ENCODE measurements around the gene ALAS1.
A peak's percentile ranks its signal among the peaks of the same experiment; 100 is the strongest.

Gene ALAS1

DNA sequence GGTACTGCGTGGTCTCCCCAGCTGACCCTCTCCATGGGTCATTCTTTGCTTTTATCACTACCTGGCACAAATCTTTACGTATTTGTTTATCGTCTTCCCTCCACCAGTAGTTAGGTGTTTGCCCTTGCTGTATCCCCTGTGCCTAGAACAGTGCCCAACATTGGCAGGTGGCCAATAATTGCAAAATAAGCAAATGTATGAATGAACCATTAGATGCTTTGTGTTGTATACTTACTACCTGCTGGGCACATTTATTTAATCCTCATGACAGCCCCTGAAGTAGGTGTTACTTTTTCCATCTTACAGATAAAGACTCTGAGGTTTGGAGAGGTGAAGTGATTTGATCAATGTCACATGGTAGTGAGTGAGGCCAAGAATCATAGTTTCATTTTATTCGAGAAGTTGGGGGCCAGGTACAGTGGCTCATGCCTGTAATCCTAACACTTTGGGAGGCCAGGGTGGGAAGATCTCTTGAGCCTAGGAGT, 43.0 kb downstream of the ALAS1 start:
- no peaks in the 10 kb centered on the region for H3K27me3 ChIP-seq (ENCODE audit: insufficient read depth, poor library complexity, severe bottlenecking)
- no peak for DNase-seq (ENCODE audit: low read depth in 1 of 2, low spot score in 1 of 2)
- H3K27ac ChIP-seq (replicated peaks): no peak overlapping the region; the same call in 1 of the 2 replicates
- no peak overlapping the region for H3K4me3 ChIP-seq (replicated peaks; ENCODE audit: insufficient read depth, low read length)
- TF ChIP-seq SPI1 (IDR thresholded peaks at IDR 0.05; ENCODE audit: borderline replicate concordance, low read depth) (no peak), GABPA (IDR thresholded peaks at IDR 0.05; ENCODE audit: low read depth) (no peak), POLR2AphosphoS5 (IDR thresholded peaks at IDR 0.05; ENCODE audit: low read depth) (no peak)
- TF ChIP-seq, protein P1, sequence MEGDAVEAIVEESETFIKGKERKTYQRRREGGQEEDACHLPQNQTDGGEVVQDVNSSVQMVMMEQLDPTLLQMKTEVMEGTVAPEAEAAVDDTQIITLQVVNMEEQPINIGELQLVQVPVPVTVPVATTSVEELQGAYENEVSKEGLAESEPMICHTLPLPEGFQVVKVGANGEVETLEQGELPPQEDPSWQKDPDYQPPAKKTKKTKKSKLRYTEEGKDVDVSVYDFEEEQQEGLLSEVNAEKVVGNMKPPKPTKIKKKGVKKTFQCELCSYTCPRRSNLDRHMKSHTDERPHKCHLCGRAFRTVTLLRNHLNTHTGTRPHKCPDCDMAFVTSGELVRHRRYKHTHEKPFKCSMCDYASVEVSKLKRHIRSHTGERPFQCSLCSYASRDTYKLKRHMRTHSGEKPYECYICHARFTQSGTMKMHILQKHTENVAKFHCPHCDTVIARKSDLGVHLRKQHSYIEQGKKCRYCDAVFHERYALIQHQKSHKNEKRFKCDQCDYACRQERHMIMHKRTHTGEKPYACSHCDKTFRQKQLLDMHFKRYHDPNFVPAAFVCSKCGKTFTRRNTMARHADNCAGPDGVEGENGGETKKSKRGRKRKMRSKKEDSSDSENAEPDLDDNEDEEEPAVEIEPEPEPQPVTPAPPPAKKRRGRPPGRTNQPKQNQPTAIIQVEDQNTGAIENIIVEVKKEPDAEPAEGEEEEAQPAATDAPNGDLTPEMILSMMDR (IDR thresholded peaks at IDR 0.05; ENCODE audit: insufficient read depth, low read length): no peak
- TF ChIP-seq, protein P2, sequence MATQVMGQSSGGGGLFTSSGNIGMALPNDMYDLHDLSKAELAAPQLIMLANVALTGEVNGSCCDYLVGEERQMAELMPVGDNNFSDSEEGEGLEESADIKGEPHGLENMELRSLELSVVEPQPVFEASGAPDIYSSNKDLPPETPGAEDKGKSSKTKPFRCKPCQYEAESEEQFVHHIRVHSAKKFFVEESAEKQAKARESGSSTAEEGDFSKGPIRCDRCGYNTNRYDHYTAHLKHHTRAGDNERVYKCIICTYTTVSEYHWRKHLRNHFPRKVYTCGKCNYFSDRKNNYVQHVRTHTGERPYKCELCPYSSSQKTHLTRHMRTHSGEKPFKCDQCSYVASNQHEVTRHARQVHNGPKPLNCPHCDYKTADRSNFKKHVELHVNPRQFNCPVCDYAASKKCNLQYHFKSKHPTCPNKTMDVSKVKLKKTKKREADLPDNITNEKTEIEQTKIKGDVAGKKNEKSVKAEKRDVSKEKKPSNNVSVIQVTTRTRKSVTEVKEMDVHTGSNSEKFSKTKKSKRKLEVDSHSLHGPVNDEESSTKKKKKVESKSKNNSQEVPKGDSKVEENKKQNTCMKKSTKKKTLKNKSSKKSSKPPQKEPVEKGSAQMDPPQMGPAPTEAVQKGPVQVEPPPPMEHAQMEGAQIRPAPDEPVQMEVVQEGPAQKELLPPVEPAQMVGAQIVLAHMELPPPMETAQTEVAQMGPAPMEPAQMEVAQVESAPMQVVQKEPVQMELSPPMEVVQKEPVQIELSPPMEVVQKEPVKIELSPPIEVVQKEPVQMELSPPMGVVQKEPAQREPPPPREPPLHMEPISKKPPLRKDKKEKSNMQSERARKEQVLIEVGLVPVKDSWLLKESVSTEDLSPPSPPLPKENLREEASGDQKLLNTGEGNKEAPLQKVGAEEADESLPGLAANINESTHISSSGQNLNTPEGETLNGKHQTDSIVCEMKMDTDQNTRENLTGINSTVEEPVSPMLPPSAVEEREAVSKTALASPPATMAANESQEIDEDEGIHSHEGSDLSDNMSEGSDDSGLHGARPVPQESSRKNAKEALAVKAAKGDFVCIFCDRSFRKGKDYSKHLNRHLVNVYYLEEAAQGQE (IDR thresholded peaks at IDR 0.05; ENCODE audit: insufficient replicate concordance, low read depth): no peak

GRCh38 chr3:52242039-52242438, 44.1 kb downstream of the ALAS1 start:
- no peak for DNase-seq (ENCODE audit: low read depth in 1 of 2, low spot score in 1 of 2)
- Histone ChIP-seq H3K27me3 (ENCODE audit: insufficient read depth, poor library complexity, severe bottlenecking) (no peaks in the 10 kb centered on the region), H3K27ac (replicated peaks) (no peak overlapping the region), H3K4me3 (replicated peaks; ENCODE audit: insufficient read depth, low read length) (no peak overlapping the region)
- TF ChIP-seq, protein P1 (IDR thresholded peaks at IDR 0.05; ENCODE audit: insufficient read depth, low read length): no peak
- TF ChIP-seq, protein P2 (IDR thresholded peaks at IDR 0.05; ENCODE audit: insufficient replicate concordance, low read depth): no peak
- TF ChIP-seq SPI1 (IDR thresholded peaks at IDR 0.05; ENCODE audit: borderline replicate concordance, low read depth) (no peak), POLR2AphosphoS5 (IDR thresholded peaks at IDR 0.05; ENCODE audit: low read depth) (no peak), GABPA (IDR thresholded peaks at IDR 0.05; ENCODE audit: low read depth) (no peak)

DNA sequence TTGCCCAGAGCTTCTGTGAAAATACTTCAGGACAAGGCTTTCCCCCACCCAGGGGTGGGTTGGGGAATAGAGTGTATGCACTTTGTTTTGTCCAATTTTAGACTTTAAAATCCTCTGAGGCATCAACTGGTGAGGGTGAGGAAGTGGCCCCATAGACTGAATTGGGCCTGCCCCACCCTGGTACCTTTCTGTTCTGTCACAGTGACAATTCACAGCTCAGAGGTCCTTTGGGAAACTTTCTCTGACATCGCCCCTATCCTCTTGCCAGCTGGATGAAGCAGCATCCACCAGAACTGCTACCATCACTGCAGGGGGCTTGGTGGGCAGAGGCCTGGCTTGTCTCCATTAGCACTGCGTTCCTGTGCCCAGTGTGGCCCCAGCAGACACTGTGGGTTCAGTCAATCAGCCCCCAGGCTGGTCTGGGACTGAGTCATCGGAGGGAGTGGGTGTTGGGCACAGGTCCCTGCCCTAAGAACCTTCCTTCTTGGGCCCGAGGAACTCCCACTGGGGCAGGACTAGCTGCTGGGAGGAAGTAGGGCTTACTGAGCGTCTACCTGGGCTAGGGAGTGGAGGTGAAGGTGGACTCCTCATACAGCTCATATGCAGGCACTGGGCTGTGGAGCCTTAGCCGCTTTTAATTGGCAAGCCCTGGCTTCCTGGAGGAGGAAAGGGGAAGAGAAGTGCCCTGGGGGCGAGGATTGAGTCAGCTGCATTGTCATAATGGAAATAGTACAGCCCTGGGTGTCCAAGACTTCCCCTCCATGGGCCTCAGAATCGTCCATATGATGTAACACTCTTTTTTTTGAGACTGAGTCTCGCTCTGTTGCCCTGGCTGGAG, 46.0 kb downstream of the ALAS1 start:
- peak; percentile 86 to 92 for DNase-seq (ENCODE audit: low read depth in 1 of 2, low spot score in 1 of 2)
- no peak overlapping the region for H3K4me3 ChIP-seq (replicated peaks; ENCODE audit: insufficient read depth, low read length)
- peak overlapping the region; percentile 69 for H3K27ac ChIP-seq (replicated peaks)
- no peaks in the 10 kb centered on the region for H3K27me3 ChIP-seq (ENCODE audit: insufficient read depth, poor library complexity, severe bottlenecking)
- TF ChIP-seq SPI1 (IDR thresholded peaks at IDR 0.05; ENCODE audit: borderline replicate concordance, low read depth) (peak; percentile 94), GABPA (IDR thresholded peaks at IDR 0.05; ENCODE audit: low read depth) (no peak)
- TF ChIP-seq, protein P2 (IDR thresholded peaks at IDR 0.05; ENCODE audit: insufficient replicate concordance, low read depth): no peak
